SIG-M5 treated with dmso at 0.1 percent for 504 hours (cell line): ENCODE data around the gene HCN1.
"Not testable (repeated sequence)": the region's sequence is repeated elsewhere in the genome, so short reads cannot be mapped to it uniquely, and the experiment has no call there.

Source experiments
- DNase-seq: peaks from one replicate; lab custom pipeline; 2025; ENCODE audit not compliant: unreplicated experiment; lab: John Stamatoyannopoulos, UW

HCN1 gene

DNA sequence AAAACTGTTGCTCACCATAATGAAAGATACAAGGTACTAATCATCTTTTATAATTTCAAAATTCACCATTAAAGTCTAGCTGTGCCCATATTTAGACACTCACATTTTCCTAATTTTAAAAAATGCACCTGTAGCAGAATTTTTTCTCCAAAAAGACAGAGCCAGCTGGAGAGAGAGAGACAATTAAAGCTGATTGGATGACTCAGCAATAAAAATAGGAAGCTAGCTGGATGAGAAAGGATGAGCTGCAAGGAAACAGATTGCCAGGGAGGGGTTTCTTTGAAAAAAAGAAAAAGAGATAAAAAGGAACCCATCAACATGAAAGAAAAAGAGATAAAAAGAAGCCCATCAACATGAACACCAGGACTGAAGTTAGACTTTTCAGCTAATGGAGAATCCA, 73.8 kb downstream of the HCN1 start:
- no peak for DNase-seq

DNA sequence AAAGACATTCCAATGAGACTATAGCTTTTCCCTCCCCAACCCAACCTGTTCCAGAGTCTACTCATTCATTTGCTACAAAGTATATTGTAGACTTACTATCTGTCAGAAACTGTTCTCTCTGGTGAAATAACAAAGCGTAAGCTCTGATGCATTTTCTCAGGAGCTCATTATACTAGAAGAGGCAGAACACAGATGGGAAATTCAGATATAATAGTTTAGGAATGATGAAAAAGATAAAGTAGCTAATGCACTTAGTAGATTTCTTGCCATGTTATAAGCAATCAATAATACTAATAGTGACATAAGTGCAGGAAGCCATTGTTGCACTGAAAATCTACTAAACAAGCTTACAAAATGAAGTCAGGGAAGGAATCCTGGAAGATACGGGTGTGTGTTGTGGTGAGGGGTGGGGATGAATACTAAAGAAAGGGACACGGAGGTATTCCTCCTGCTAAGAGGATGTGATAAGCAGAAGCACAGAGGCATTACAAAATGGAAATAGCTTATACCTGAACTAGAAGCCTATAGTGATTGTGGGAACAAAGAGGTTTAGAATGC, 78.2 kb downstream of the HCN1 start:
- no peak for DNase-seq

- no peak for DNase-seq
These were observed 86.5 kb downstream of the HCN1 start for GRCh38 chr5:45609661-45610060.

DNA sequence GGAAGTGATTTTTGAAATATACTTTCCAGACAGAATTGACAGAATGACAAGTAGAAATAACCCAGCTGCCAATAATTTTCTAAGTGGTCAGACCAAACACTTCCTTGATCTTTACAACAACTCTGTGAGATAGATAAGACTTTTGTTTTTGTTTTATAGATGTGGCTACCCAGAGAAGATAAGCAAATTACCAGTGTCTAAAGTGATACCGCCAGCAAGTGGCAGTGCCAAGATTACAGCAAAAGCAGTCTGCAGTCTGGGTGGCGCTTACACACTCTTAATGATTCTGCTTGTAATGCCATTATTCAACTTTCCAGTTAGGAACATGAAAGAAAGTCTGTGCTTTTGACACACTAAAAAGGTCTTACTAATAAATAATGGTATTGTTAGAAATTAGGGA, 92.1 kb downstream of the HCN1 start:
- DNase-seq: no peak

DNA sequence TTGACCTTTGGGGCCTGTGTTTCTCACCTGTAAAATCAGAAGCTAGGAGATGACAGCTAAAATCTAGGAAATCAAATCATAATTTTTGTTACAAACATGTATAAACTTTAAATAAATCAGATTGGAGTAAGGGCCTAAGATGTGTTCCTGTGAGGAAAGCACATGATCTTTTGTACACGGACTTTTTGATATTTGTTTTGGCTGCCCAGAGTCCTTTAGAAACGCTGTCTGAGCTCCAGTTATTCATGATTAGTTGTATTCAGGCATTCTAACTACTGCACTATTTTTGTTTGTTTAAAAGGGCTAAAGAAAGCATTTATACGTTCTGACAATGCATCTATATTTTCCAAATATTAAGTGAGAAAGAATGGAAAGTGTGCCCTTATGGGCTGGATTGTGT, 94.8 kb downstream of the HCN1 start:
- no peak for DNase-seq

DNA sequence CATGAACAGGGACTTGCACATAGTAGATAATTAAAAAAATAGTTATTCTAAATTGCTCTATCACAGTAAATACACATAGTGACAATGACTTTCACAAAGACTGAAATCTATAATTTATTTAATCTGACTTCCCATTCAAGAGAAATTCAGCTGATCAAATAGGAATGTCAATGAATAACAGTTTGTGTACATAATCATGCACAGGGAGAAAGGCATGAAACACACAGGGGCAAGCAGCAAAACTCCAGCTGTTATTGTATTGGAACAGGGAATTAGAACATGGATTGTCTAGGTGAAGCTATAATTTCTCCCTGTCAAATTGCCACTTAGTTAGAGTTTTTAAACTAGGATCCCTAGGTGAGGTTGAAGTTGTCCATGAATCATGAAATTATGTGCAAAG, 99.9 kb downstream of the HCN1 start:
- DNase-seq: no peak

DNA sequence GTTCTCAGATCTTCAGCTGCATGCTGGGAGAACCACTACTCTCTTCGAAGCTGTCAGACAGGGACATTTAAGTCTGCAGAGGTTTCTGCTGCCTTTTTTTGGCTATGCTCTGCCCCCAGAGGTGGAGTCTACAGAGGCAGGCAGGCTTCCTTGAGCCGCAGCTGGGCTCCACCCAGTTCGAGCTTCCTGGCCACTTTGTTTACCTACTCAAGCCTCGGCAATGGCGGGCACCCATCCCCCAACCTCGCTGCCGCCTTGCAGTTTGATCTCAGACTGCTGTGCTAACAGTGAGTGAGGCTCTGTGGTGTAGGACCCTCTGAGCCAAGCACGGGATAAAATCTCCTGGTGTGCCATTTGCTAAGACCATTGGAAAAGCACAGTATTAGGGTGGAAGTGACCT, 110.2 kb downstream of the HCN1 start:
- not testable (repeated sequence) for DNase-seq

GRCh38 chr5:45578270-45578669, 117.9 kb downstream of the HCN1 start:
- DNase-seq: no peak

DNA sequence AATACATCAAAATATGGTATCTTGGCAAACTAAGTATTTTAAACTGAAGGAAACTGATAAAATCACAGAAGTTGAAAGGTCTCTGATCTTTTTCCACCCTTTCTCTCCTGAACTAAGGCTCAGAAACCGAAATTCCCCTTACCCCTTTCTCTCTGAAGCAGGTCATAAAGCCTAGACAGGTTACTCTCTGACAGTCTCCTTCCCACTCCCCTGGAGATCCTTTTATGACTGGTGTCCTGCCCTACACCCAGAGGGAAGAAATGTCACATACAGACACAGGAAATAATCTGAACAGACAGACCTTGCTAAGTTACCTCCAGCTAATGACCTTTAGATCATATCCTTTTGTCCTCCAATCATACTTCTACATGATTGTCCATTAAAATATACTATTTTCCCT, 127.4 kb downstream of the HCN1 start:
- no peak for DNase-seq

DNA sequence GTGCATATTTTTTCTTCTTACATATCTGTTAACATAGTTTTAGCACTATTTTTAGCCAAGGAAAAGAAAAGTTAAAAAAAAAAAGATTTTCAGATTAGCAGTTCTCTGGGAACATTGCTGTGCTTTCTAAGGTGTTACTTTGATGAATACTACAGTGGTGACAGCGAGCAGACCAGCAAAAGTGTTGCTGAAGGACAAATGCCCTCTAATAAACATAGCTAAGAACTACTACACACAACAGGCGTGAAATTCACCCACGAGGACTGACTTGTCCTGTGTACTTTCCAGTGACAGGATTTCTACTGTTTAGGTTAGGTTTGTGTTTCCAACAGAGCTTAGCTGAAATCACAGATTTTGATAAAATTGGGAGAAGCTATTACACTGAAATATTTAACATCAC, 153.8 kb downstream of the HCN1 start:
- no peak for DNase-seq

GRCh38 chr5:45533663-45534062, 162.5 kb downstream of the HCN1 start:
- no peak for DNase-seq

GRCh38 chr5:45532826-45533624, 163.2 kb downstream of the HCN1 start:
- DNase-seq: no peak

DNA sequence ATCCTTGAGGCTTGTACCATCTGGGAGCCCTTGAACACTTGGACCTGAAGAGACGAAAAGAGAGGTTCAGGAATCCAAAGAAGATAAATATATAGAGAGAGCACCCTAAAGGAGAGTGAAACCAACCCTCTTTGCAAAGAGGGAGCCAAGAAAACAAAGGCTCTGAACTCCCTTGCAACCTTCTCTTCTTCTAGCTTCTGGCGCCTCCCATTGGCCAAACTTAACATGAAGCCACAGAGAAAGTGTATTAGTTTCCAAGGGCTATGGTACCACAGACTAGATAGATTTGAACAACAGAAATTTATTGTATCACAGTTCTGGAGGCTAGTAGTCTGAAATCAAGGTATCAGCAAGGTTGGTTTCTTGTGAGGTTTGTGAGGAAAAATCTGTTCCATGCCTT, 175.1 kb downstream of the HCN1 start:
- DNase-seq: no peak

- no peak for DNase-seq
These were observed 183.7 kb downstream of the HCN1 start for GRCh38 chr5:45512521-45512920.

DNA sequence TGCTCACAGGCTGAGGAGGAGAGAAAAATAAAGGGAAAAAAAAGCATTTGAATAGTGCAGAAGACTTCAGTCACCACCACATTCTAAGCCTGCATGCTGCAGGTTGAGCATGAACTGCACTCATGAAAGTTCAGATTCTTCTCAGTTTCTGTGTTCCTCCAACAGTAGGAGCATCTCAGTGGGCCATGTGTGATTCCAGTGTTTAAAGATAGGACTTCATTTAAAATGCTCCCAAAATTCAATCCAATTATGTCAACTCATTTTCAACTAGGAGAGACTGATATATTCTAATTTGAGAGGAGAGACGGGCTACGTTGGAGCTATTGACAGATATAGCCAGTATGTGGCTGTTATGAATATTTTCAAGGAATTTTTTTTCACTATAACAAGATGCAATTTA, 186.8 kb downstream of the HCN1 start:
- no peak for DNase-seq

DNA sequence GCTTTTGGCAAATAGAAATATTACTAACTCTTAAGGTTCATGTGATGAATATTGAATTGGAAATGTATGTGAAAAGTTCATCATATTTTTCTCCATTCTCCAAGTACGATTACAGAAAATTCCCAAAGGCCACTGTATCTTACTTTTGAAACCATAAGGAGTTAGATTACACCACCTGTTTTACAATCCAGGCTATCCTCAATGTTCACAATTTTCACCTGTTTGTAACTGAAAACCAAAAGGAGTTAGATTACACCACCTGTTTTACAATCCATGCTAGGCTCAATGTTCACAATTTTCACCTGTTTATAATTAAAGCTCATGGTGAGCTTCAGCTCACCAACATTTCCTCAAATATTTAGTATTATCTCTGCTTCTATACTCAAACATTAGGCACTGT, 188.0 kb downstream of the HCN1 start:
- no peak for DNase-seq

DNA sequence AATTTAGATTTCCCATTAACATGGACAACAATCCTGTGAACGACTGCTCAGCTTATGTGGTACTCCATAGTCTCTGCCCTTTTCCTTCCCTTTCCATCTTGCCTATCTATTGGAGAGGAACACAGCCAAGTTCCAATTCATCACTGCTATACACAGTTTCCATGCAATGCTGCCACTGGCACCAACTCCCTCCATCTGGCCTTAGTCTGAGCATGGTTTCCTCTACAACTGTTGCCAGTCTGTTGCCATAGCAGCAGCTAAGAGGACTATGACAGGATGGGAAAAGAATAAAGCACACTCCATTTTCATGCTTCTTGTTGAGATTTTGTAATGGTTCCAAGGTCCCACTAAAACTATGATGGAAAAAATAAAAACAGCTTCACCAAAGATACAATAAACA, 189.0 kb downstream of the HCN1 start:
- DNase-seq: no peak

GRCh38 chr5:45499006-45499405, 197.2 kb downstream of the HCN1 start:
- DNase-seq: not testable (repeated sequence)

- no peak for DNase-seq
These were observed 204.8 kb downstream of the HCN1 start for GRCh38 chr5:45491368-45491767.

DNA sequence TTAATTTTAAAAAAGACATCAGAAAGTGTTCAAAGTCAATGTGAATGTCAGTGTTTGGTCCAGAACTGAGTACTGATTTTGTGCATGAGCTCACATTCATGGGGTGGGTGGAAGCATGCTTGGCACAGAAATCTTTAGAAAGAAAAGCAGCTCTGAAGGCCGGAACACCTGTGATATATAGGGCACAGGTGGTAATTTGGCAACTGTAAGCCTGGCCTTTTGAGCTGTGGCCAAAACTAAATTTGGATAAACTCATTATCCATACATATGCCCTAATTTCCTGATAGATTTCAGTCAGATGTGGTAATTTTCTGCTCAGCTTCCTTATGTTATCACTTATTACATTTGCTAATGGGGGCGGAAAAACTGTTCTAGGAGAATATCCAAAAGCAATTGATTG, 211.4 kb downstream of the HCN1 start:
- DNase-seq: no peak

- no peak for DNase-seq
These were observed 242.1 kb downstream of the HCN1 start for GRCh38 chr5:45454114-45454513.

GRCh38 chr5:45444856-45445255, 251.3 kb downstream of the HCN1 start:
- not testable (repeated sequence) for DNase-seq

DNA sequence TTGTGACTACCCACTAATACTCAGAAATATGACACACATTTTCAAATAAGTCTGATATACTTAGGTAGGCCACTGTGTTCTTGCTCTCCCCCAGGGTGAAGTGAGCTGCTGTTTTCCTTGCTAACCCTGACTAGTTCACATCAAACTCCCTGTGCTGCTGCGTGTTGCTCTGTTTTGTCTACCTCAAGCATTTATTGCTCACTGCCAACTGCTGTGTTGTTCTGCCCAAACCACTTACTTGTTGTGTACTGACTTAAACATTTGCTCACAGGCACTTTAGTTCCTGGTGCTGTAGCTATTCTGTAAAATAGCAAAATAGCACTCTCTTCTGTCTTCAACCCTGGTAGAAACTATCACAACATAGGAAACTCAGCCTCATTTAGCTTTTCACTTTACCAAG, 255.7 kb downstream of the HCN1 start:
- no peak for DNase-seq
